Esophagus muscularis mucosa (tissue), 4 donors: ENCODE data around the gene SHISA8. TPM values are rescaled to one million over a fixed set of nuclear protein-coding genes. Genes with fewer than 3 reads are reported as not detected.

ENCODE experiments used
- DNase-seq: peaks from one replicate; pipeline ENCODE4 v3.0.0-alpha.2; 2017; ENCODE audit errors: extremely low spot score
- H3K27ac ChIP-seq, 4 donors: fragments of 200-600 bp; sonication (generic); replicated peaks in 1 of 4; 1 replicate in 3 of 4; 2 replicates in 1 of 4; pipeline ENCODE4 v1.5.1; 2016 to 2019; ENCODE audit warnings: mild to moderate bottlenecking in 1 of 4
- H3K27me3 ChIP-seq, 4 donors: fragments of 200-600 bp; sonication (generic); one replicate each; pipeline versions ENCODE4 v1.5.1 to v1.6.0; 2016 to 2019
- H3K36me3 ChIP-seq, 4 donors: fragments of 200-600 bp; sonication (generic); one replicate each; pipeline ENCODE4 v1.5.1; 2016 to 2019
- H3K4me1 ChIP-seq, 4 donors: fragments of 200-600 bp; sonication (generic); one replicate each; pipeline ENCODE4 v1.5.1; 2016 to 2019
- H3K4me3 ChIP-seq, 4 donors: fragments of 200-600 bp; sonication (generic); 1 replicate in 2 of 4; 2 replicates in 2 of 4; pipeline ENCODE4 v1.5.1; 2016 to 2019; ENCODE audit warnings: mild to moderate bottlenecking in 4 of 4, moderate library complexity in 1 of 4
- H3K9me3 ChIP-seq, 4 donors: fragments of 200-600 bp; sonication (generic); 1 replicate in 3 of 4; 2 replicates in 1 of 4; pipeline ENCODE4 v1.5.1; 2016 to 2019
- EP300 ChIP-seq: sonication (generic); formaldehyde crosslinking; IDR thresholded peaks from one replicate; pipeline ENCODE4 v1.6.1; 2017; ENCODE audit warnings: antibody characterized with exemption
- POLR2A ChIP-seq: fragments of 450-650 bp; IDR thresholded peaks from one replicate; pipeline ENCODE4 v1.6.1; 2017; ENCODE audit warnings: antibody characterized with exemption, moderate library complexity, mild to moderate bottlenecking, low read depth
- POLR2AphosphoS5 ChIP-seq, 2 donors: sonication (generic); formaldehyde crosslinking; IDR thresholded peaks; one replicate each; pipeline ENCODE4 v1.6.1; 2017; ENCODE audit warnings: antibody characterized with exemption in 2 of 2
- WGBS: methylation state at CpG from one replicate; pipeline ENCODE4 v1.1.5; 2018; 5-methylcytosine and 5-hydroxymethylcytosine counted together
- intact Hi-C: fragments of 100-400 bp; cut with DNase I; formaldehyde crosslinking; loops from one replicate; pipeline ENCODE4 v1.15.1; 2023
- total RNA-seq, 4 donors: library from RNA; depleted of rRNA; stranded (reverse); fragments of >200 nt; gene quantifications; one replicate each; pipeline versions ENCODE4 v1.1.0 to v1.2.1, GENCODE V29; 2016
- TF ChIP-seq, protein P1 (sequence below), 3 experiments: fragments of 200-600 bp in 2 of 3; fragments of 450-650 bp in 1 of 3; sonication (generic) in 2 of 3; IDR thresholded peaks; one replicate each; pipeline ENCODE4 v1.5.1; 2017 to 2019; ENCODE audit warnings: antibody characterized with exemption in 3 of 3, mild to moderate bottlenecking in 2 of 3, moderate library complexity in 1 of 3

Gene SHISA8
- total RNA-seq, 4 donors from 2014 or later: 0.83 TPM; not detected in 3

DNA sequence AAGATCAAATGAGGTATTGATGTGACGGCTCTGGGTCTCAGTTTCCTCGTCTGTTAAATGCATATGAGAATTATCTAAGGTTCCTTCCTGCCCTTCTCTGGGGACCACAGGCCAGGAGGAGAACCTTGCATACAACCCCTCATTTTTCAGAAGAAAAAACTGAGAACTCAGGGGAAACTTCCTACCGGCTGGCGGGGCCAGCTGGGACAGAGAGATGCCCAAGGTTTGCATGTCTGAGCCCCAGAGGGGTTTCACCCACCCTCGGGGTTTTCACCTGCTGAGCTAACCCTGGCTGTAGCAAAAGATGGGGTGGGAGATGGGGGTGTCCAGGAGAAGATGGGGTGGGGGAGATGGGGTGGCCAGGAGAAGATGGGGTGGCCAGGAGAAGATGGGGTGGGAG, 7.5 kb upstream of the SHISA8 start:
- no peak for DNase-seq
- Histone ChIP-seq H3K4me1 (peaks cover 28 to 40% (median 33%) of the 10 kb centered on the region in 4 donors), H3K27me3 (peaks cover 5 to 74% (median 28%) of the 10 kb centered on the region in 4 donors), H3K4me3 (no peak overlapping the region), H3K36me3 (no peaks in the 10 kb centered on the region), H3K9me3 (no peaks in the 10 kb centered on the region), H3K27ac (no peak overlapping the region)
- intact Hi-C loops: no loop called here
- 92% methylated on average over 5 of the region's 5 CpGs for WGBS
- TF ChIP-seq POLR2A (no peak), POLR2AphosphoS5 (IDR thresholded peaks at IDR 0.05) (no peak), EP300 (no peak)
- TF ChIP-seq, protein P1, sequence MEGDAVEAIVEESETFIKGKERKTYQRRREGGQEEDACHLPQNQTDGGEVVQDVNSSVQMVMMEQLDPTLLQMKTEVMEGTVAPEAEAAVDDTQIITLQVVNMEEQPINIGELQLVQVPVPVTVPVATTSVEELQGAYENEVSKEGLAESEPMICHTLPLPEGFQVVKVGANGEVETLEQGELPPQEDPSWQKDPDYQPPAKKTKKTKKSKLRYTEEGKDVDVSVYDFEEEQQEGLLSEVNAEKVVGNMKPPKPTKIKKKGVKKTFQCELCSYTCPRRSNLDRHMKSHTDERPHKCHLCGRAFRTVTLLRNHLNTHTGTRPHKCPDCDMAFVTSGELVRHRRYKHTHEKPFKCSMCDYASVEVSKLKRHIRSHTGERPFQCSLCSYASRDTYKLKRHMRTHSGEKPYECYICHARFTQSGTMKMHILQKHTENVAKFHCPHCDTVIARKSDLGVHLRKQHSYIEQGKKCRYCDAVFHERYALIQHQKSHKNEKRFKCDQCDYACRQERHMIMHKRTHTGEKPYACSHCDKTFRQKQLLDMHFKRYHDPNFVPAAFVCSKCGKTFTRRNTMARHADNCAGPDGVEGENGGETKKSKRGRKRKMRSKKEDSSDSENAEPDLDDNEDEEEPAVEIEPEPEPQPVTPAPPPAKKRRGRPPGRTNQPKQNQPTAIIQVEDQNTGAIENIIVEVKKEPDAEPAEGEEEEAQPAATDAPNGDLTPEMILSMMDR (IDR thresholded peaks at IDR 0.05): no peak

- WGBS: 73% methylated on average over 13 of the region's 21 CpGs
- Histone ChIP-seq H3K4me3 (peak overlapping the region; percentile 54 to 60 (median 58)), H3K4me1 (peaks cover 19 to 30% (median 21%) of the 10 kb centered on the region in 4 donors), H3K27ac (no peak overlapping the region), H3K36me3 (no peaks in the 10 kb centered on the region), H3K27me3 (peaks cover 4 to 74% (median 28%) of the 10 kb centered on the region in 4 donors), H3K9me3 (no peaks in the 10 kb centered on the region)
- intact Hi-C loops: no loop called here
- no peak for TF ChIP-seq EP300
- TF ChIP-seq, protein P1 (IDR thresholded peaks at IDR 0.05): no peak
- TF ChIP-seq POLR2AphosphoS5 (IDR thresholded peaks at IDR 0.05): no peak
- TF ChIP-seq POLR2A: no peak
- no peak for DNase-seq
Observed at GRCh38 chr22:41920271-41920976, 5.5 kb upstream of the SHISA8 start.

DNA sequence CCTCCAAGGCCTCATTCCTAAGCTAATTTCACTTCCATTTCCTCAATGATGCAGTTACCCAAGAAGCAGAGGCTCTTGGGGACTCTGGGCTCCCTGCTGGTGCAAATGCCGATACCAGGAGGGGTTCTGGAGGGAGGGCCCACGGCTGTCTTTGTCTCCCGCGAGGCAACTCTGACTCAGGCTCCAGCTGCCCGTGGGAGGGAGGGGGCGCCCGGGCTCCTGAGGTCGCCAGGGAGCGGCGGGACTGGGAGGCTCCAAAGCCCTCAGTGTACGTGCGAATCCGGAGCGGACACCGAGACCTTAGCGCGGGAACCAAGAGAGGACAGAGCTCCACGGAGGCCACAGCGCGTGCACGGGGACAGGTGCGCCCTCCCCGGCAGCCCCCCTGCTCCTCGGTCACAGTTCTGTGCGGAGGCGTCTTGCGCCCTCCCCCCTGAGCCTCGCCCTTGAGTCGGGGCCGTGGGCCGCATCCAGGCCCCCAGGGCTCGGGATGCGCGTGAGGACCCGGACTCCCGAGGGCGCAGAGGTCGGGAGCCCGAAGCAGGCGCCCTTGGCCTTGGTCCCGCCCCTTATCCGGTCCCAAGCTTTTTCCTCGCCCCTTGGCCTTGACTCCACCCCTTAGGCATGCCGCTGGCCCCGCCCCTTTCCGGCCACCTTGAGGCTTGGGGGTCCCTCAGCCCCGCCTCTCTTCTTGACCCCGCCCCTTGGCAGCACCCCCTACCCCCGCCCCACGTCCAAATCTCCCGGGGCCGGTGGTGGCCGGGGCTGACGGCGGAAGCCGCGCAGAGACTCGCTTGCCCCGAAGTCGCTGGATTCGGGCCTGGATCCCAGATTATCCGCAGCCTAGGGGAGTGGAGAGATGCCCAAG, 4.7 kb upstream of the SHISA8 start:
- Histone ChIP-seq H3K27me3 (peaks cover 12 to 76% (median 31%) of the 10 kb centered on the region in 4 donors), H3K4me1 (peaks cover 27 to 38% (median 29%) of the 10 kb centered on the region in 4 donors), H3K27ac (no peak overlapping the region), H3K36me3 (no peaks in the 10 kb centered on the region), H3K9me3 (no peaks in the 10 kb centered on the region), H3K4me3 (peak overlapping the region; percentile 54 to 60 (median 58))
- no peak for DNase-seq
- TF ChIP-seq POLR2AphosphoS5 (IDR thresholded peaks at IDR 0.05) (no peak), POLR2A (no peak), EP300 (no peak)
- TF ChIP-seq, protein P1 (IDR thresholded peaks at IDR 0.05): no peak
- intact Hi-C loops: no loop called here
- 6% methylated on average over 20 of the region's 62 CpGs for WGBS

DNA sequence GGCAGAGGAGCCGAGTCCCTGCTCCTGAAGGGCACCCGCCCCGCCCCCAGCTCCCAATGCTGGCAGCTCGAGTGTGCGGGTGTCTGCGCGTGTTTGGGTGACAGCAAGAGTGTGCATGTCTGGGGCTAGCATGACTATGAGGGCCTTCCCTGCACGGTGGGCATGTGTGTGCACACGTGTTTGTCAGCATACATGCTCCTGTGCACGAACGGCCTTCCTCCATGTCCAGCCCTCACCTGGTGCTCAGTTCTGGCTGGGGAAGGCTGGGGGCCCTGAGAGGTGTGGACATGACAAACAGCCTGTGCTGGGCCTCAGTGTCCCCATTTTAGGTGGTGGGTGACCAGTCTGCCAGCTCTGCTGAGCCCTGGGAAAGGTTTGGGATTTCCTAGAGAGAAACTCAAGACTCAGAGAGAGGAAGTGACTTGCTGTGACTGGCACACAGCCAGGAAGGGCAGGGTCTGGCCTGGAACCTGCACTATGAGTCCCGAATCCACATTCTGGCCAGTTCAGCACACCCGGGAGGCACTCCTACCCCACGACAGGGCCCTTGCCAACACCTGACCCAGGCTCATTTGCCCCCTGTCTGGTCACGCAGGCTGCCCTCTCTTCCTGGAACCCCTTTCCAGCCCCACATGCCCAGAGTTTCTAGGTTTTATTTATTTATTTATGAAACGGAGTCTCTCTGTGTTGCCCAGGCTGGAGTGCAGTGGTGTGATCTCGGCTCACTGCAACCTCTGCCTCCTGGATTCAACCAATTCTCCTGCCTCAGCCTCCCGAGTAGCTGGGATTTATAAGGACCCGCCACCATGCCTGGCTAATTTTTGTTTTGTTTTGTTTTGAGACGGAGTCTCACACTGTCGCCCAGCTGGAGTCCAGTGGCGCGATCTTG, 3.3 kb upstream of the SHISA8 start:
- H3K9me3 ChIP-seq: no peaks in the 10 kb centered on the region
- WGBS: 80% methylated on average over 22 of the region's 23 CpGs
- H3K36me3 ChIP-seq: no peaks in the 10 kb centered on the region
- H3K4me1 ChIP-seq: peaks cover 27 to 46% (median 39%) of the 10 kb centered on the region in 4 donors
- intact Hi-C loops: no loop called here
- H3K4me3 ChIP-seq: no peak overlapping the region
- TF ChIP-seq POLR2AphosphoS5 (IDR thresholded peaks at IDR 0.05) (no peak), EP300 (no peak), POLR2A (no peak)
- TF ChIP-seq, protein P1 (IDR thresholded peaks at IDR 0.05): no peak
- peaks cover 15 to 84% (median 43%) of the 10 kb centered on the region in 4 donors for H3K27me3 ChIP-seq
- no peak for DNase-seq
- no peak overlapping the region for H3K27ac ChIP-seq
